ENCODE measurements around the gene RANBP2.

DNA sequence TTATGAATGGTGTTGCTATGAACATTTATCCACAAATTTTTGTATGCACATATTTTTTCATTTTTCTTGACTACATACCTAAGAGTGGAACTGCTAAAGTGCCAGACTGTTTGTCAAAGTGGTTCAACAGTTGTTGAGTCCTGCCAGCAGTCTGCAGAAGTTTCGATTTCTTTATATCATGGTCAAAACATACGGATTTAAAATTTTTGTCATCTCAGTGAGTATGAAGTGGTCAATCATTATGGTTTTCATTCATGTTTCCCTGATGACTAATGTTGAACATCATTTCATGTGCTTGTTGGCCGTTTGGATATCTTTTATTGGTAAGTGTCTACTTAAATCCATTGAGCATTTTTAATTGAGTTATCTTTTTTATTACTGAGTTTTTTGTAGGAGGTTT lies 106.5 kb downstream of the RANBP2 start:
- no peak for TF ChIP-seq EZH2 (IDR thresholded peaks at IDR 0.05; ENCODE audit: low read depth)
- TF ChIP-seq, protein P1, sequence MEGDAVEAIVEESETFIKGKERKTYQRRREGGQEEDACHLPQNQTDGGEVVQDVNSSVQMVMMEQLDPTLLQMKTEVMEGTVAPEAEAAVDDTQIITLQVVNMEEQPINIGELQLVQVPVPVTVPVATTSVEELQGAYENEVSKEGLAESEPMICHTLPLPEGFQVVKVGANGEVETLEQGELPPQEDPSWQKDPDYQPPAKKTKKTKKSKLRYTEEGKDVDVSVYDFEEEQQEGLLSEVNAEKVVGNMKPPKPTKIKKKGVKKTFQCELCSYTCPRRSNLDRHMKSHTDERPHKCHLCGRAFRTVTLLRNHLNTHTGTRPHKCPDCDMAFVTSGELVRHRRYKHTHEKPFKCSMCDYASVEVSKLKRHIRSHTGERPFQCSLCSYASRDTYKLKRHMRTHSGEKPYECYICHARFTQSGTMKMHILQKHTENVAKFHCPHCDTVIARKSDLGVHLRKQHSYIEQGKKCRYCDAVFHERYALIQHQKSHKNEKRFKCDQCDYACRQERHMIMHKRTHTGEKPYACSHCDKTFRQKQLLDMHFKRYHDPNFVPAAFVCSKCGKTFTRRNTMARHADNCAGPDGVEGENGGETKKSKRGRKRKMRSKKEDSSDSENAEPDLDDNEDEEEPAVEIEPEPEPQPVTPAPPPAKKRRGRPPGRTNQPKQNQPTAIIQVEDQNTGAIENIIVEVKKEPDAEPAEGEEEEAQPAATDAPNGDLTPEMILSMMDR (conservative IDR thresholded peaks at IDR 0.05) = no peak
